OCI-LY3 (cell line): Measurements from ENCODE around the gene PTPN13.

Experiments
- EZH2phosphoT487 ChIP-seq: fragments of 200-600 bp; shearing (Covaris generic); IDR thresholded peaks from 2 replicates; pipeline ENCODE4 v1.6.1; 2018; ENCODE audit warnings: antibody characterized with exemption, mixed run types, low read depth
- TF ChIP-seq, protein P1 (sequence below): fragments of 200-600, 300-600 bp; sonication (generic); IDR thresholded peaks from 2 replicates; pipeline ENCODE4 v1.5.1; 2014; ENCODE audit warnings: antibody characterized with exemption, low read length, low read depth

- TF ChIP-seq, protein P1, sequence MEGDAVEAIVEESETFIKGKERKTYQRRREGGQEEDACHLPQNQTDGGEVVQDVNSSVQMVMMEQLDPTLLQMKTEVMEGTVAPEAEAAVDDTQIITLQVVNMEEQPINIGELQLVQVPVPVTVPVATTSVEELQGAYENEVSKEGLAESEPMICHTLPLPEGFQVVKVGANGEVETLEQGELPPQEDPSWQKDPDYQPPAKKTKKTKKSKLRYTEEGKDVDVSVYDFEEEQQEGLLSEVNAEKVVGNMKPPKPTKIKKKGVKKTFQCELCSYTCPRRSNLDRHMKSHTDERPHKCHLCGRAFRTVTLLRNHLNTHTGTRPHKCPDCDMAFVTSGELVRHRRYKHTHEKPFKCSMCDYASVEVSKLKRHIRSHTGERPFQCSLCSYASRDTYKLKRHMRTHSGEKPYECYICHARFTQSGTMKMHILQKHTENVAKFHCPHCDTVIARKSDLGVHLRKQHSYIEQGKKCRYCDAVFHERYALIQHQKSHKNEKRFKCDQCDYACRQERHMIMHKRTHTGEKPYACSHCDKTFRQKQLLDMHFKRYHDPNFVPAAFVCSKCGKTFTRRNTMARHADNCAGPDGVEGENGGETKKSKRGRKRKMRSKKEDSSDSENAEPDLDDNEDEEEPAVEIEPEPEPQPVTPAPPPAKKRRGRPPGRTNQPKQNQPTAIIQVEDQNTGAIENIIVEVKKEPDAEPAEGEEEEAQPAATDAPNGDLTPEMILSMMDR, result no peak
- TF ChIP-seq EZH2phosphoT487, result no peak
These were observed 63.3 kb downstream of the PTPN13 start for GRCh38 chr4:86657382-86657781.
